IMR-90 (cell line): ENCODE data around the gene CHN2.
"Not testable (repeated sequence)": the region's sequence is repeated elsewhere in the genome, so short reads cannot be mapped to it uniquely, and the experiment has no call there.

Source experiments
- BHLHE40 ChIP-seq: fragments of 150-350 bp; IDR thresholded peaks from 2 replicates; pipeline ENCODE4 v1.6.1; 2016; ENCODE audit warnings: mild to moderate bottlenecking, low read depth, low read length
- POLR2A ChIP-seq: IDR thresholded peaks from 2 replicates; pipeline ENCODE4 v1.6.1; 2012; ENCODE audit warnings: mild to moderate bottlenecking, low read depth, low read length
- RFX5 ChIP-seq: IDR thresholded peaks from 2 replicates; pipeline ENCODE4 v1.8.0; 2012; ENCODE audit warnings: low read depth, mild to moderate bottlenecking, low read length, moderate library complexity
- SMC3 ChIP-seq: fragments of 150-350 bp; IDR thresholded peaks from 2 replicates; pipeline ENCODE4 v1.6.1; 2016; ENCODE audit warnings: low read depth, mild to moderate bottlenecking, antibody characterized with exemption, low read length, moderate library complexity

DNA sequence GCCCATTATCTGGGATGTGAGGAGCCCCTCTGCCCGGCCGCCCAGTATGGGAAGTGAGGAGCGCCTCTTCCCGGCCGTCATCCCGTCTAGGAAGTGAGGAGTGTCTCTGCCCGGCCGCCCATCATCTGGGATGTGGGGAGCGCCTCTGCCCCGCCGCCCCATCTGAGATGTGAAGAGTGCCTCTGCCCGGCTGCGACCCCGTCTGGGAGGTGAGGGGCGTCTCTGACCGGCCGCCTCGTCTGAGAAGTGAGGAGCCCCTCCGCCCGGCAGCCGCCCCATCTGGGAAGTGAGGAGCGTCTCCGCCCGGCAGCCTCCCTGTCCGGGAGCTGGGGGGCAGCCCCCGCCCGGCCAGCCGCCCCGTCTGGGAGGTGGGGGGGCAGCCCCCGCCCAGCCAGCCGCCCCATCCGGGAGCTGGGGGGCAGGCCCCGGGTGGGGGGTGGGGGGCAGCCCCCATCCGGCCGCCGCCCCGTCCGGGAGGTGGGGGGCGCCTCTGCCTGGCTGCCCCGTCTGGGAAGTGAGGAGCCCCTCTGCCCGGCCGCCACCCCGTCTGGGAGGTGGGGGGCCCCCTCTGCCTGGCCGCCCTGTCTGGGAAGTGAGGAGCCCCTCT, 69.1 kb downstream of the CHN2 start:
- not testable (repeated sequence) for TF ChIP-seq BHLHE40, RFX5, SMC3, POLR2A
